NCI-H187 (cell line): ENCODE measurements around the gene DIO3.

Experiments
- DNase-seq, 2 experiments: peaks; one replicate each; lab custom pipeline; 2025; lab: John Stamatoyannopoulos, UW

The DIO3 gene

GRCh38 chr14:101598571-101599233, 37.4 kb downstream of the DIO3 start:
- no peak for DNase-seq

- no peak for DNase-seq
Measured at GRCh38 chr14:101599234-101599885, 38.1 kb downstream of the DIO3 start.

DNA sequence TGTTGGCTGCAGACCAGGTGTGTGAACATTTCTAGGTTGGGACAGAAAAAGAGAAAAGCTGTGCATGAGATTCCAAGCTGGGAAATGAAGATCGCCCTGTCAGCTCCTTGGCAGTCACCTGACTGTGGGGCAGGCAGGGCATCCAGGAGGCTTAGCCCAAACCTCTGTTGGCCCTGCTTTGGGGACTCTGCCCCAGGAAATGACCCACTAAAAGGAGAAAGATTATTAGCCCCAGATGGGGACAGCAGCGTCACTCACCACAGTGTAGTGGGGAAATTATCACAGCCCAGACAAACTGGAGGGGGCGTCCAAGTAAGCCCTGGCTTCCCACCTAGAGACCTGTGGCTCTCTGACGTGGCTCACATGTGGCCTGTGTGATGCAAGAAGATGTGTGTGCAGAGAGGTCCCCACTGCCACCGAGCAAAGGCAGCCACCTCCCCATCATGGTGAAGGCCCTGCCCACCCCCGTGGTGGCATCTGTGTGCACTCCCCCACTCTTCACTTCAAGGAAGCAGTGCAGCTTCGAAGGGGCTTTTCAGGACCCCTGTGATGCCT, 39.1 kb downstream of the DIO3 start:
- DNase-seq, result no peak

DNA sequence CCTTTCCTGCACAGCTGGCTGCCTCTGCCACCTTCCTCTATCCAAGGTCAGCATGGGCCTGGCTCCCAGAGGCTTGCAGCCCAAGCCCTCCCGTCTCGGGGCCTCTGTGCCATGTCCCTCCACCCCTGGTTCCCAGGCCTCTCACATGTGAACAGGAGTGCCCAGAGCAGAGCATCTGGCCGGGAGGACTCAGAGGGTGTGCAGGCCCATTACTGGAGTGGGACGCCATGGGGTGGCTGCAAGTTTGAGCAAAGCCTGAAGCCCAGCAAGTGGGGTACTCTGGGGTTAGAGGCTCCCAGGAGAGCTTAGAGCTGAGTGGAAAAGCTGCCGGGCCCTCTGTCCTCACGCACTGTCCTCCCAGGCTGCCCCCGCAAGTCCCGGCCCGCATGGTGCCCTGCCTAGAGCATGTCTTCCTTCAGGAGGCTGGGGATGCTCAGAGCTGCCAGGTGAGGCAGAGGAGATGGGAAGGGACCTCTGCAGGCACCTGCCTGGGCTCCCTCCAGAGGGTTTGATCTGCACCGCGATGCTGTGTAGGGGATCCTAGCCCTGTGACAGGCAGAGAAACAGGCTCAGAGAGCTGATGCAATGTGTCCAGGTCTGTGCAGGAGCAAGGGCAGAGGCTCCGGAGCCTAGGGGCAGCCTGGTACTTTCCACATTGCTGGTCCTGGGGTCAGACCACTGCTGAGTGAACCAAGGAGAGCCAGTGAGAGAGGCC, 39.8 kb downstream of the DIO3 start:
- no peak for DNase-seq

GRCh38 chr14:101601606-101602465, 40.5 kb downstream of the DIO3 start:
- DNase-seq, result no peak

GRCh38 chr14:101602466-101602840, 41.2 kb downstream of the DIO3 start:
- DNase-seq, result no peak

DNA sequence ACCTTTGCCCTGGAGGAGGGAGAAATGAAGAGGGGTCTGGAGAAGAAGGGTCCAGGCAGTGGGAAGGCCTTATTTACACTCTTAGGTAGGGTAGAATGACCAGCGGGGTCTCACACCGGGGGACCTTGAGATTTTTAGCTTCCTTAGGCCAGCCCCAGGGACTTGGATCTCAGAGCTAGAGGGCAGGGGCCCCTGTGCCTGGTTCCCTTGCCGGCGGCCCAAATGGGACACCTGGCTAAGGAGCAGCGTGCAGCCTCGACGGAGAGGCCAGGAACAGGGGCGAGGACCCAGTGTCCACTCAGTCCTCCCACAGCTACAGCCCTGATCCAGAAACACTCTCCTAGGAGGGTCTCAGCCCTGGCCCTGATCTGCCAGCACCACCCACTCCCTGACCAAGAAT, 41.8 kb downstream of the DIO3 start:
- no peak for DNase-seq

GRCh38 chr14:101604228-101604934, 43.1 kb downstream of the DIO3 start:
- no peak for DNase-seq

DNA sequence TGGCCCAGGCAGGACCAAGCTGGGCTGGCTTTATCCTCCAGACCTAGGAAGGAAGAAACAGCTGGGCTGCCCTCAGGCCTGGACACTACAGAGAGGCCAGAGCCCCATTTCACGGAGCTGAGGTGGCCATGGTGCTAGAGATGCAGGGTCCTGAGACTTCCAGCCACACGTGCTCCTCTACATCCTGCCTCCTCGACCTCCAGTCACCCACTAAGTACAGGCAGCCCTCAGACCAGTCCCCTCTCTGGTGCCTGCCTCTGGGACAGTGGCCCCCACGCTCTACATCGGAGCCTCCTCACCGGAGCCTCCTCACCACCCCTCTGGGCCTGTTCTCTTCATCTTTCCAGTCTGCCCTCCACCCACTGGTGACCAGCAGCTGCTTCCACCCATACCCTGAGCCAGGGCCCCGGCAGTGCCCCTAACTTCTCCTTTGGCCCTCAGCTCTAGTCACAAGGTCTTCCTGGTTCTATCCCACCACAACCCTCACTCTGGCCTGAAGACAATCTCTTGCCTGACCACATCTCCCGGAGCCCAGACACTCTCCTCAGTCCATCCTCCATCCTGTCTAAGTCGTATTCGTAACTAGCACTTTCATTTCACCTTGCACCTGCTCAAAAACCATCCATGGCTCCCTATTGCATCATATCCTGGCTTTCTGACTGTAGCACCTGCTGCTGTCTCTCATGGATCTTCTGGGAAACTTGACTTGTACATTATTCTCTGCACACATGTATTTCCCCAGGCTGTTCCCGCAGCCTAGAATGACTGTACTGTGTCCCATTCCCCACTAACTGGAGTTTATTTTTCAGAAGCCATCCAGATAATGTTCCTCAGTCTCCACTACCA, 43.9 kb downstream of the DIO3 start:
- DNase-seq, result no peak

DNA sequence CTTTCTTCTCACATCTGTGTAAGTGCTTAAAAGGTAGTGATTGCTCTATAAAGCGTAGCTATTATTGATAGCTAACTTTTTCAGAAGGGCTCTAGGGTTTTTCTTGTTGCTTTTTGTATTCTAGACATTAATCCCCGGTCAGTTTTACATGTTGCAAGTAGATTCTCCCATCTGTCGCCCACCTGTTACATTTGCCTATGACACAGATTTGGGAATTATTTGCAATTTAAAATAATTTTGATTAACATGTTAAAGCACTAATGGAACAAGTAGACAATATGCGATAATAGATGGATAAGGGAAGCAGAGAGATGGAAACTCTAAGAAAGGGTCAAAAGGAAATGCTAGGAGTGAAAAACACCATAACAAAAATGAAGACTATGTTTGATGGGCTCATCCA, 44.5 kb downstream of the DIO3 start:
- DNase-seq, result no peak
